Suppressor macrophage (primary cell): ENCODE data around the gene VOPP1.
"Not testable (repeated sequence)": the region's sequence is repeated elsewhere in the genome, so short reads cannot be mapped to it uniquely, and the experiment has no call there.

ENCODE experiments used
- DNase-seq, 4 experiments: peaks; one replicate each; pipeline ENCODE4 v3.0.0-alpha.2; 2020 to 2022

The VOPP1 gene

DNA sequence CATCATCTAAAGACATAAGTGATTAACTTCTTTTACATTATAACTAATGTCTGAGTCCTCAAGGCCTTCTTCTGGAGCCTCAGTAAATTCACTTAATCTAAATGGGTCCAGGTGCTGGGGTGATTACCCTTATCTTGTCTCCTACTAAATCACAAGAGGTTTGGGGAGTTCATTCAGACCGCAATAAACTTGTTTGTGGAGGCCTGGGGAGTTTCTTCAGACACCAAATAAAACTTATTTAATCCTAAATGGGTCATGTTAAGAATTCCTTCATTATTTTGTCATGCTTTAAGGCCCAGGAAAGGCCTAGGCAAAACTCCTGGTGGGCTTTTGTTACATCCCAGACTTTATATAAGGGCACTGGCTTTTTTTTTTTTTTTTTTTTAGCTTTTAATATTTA lies 62.1 kb downstream of the VOPP1 start:
- DNase-seq = not testable (repeated sequence)

DNA sequence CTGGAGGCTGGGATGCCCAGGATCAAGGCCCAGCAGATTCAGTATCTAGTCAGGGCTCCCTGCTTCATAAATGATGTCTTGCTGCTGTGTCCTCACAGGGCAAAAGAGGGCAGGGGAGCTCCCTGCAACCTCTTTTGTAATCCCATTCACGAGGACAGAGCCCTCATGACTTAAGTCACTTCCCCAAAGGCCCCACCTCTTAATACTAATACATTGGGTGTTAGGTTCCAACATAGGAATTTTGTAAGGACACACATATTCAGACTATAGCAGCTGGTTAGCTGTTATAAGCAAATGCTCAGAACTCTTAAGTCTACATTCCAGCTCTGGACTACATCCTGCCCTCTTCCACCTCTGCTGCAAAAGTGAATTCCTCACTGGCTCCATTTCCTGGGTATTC lies 63.0 kb downstream of the VOPP1 start:
- peak; percentile 79 to 93 (median 89) for DNase-seq

DNA sequence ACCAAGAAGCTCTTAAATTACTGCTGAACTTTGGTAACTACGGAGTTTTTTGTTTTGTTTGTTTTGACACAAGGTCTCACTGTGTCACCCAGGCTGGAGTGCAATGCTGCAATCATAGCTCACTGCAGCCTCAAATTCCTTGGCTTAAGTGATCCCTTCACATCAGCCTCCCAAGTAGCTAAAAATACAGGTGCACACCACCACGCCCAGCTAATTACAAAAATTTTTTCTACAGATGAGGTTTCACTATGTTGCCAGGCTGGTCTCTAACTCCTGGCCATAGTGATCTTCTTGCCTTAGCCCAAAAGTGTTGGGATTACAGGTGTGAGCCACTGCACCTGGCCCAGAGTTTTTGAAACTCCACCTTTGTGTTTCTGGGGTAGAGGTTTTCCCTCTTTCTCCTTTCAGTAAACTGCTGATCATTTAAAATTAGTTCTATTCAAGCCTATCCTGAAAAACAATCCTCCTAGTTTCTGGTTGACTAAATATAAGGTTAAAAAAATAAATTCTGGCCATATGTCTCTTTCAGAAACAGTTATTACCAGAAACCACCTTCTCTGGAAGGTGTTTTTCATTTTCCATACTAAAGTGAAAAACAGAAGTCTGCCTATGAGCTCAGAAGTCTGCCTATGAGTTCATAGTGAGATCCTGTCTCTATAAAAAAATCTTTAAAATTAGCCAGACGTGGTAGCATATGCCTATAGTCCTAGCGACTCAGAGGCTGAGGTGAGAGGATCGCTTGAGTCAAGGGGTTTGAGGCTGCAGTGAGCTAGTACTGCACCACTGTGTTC lies 63.9 kb downstream of the VOPP1 start:
- peak in 1 of 4 experiments; percentile 15 for DNase-seq

DNA sequence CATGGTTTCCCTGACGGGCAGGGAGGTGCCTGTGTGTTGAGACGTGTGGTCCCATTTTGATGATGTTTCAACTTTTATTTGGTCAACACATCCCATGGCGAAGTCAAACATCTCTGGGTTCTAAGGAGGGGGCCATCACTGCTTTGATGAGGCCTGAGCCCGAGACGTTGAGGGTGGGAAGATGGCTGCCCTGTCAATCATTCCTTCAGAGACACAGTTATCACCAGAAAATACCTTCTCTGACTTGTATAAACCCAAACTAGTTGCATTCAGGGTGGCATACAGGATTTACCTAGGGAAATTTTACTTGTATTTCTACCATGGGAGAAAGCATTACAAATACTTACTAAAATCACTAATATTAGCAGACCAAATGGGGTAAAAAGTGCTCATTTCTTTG lies 64.6 kb downstream of the VOPP1 start:
- DNase-seq = no peak

DNA sequence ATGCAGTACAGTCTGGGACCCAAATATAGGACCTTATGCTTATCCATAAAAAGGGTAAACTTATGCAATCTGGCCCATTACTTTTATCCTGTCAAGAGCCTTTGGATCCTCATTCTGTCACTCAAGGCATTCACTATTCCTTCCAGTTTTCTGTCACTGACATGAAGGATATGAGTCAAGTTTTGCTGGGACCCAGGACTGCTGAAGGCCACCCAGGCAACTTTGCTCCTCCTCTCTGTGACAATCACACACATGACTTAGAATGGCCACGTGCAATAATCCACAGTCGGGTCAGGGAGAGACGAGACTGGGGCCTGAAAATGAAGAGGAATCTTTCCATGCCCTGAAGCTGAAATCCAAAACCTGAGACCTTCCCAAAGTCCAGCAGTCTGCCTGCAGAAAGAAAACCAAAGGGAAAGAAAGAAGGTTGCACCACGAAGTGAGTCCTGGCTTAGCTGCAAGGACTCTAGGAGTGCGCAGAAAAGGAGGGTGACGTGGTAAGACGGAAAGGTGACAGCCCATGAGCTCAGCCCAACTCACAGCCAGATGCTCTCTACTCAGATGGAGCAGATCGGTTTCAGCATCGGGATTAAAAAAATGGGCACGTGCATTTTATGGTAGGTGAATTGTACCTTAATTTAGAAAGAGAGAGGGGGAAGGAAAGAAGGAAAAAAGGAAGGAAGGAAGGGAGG lies 67.2 kb downstream of the VOPP1 start:
- peak in 1 of 4 experiments; percentile 23 for DNase-seq

DNA sequence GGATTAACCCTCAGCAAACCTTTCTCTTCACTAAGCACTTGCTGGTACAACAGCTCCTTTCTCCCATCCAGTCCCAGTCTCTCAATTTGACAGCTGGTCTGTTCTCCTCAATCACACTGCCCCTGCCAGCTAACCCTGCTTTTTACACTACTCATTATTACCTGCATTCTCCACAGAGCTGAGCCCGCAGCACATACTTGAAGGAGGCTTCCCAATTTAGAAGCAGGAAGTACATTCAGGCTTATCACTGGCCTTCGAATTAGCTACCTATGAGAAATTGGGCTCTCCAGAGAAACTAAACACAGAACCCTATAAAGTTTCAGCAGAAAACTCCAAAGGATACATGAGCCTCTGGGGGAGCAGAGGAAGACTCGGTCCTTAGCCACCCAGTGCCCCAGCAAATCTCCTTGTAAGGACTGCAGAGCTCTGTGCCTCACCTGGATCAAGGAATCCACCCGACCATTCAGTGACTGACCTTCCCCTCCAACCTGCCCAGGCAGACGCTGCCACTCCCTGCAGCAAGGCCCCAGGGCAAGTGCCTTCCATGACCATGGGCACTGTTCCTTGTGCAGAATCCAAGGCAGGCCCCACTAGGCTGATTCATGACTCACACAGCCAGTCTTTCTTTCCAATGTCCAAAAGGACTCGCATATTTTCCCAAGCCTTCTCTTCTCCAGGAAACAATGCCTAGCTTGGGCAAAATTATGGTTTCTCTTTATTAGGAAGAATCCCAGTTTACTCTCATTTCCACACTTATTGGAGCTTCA lies 68.0 kb downstream of the VOPP1 start:
- no peak for DNase-seq

DNA sequence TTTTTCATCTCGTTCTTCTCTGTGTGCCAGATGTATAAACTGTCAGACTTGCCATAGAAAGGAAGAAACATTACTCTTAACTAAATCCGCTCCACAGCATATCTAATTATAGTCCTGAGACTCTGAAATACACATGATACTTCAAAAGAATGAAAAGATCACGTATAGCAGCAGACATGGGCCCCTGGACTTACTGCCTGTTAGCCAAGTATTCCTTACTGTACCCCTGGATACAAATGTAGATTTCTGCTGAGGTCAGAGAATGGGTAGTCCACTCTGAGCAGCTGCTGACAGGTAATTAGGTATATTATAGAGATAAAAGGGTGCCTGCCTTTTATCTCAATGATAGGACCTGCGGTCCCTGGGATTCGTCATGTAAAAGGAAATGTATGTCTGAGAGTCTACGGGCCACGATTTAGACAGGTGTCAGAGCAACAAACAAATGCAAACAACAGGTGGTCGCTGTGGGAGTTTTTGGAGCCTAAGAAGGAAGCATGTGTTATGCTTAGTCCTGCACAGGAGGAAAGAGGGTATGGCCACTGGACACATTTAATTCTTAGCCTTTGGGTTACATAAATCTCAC lies 69.4 kb downstream of the VOPP1 start:
- DNase-seq = no peak

DNA sequence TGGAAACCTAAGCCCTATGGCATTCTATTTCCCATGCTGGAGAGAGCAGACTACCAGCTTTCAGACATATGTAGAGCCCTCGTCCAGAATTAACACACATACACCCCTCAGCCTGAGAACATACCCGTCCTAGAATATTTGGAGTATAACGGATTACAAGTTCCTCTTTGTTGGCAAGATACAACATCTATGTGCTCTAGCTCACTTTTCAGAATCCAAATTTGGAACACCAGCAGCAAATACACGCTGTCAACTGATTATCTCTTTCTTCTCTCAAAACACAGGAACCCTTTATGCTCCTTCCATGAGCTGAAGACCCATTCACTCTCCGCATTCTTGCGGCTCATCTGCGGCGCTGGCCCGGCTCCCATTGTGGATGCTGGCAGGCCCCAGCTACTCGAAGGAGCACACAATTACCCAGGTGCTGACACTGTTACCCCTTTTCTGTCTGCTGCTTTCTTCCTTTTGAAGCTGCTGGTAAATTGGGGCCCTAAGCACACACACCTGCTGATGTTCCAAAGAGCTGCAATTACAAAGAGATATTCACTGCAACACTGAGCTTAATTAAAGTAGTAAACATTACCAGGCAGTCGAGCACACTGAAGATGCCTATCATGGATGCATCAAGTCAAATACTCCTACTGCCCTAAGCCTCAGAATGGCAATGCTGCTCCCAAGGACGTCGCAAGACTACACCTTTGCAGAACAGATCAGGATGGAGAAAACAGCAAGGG lies 70.0 kb downstream of the VOPP1 start:
- DNase-seq = no peak

DNA sequence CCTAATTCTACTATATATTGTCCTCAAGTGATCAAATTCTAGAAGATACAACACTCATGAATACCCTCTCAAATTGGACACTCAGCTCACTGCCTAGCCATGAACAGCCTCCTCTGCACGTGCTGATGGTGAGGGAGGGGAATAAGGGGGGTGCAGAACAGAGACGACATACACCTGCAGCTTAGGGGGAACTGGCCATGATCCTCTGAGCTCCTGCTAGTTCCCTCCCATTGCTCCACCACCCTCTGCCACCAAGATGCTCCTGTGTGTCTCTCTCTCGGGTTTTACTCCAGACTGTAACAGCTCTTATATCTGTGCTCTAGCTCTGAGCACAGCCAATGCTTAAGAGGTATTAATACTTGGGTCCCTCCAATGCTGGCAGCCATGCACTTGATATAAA lies 70.7 kb downstream of the VOPP1 start:
- DNase-seq = no peak

DNA sequence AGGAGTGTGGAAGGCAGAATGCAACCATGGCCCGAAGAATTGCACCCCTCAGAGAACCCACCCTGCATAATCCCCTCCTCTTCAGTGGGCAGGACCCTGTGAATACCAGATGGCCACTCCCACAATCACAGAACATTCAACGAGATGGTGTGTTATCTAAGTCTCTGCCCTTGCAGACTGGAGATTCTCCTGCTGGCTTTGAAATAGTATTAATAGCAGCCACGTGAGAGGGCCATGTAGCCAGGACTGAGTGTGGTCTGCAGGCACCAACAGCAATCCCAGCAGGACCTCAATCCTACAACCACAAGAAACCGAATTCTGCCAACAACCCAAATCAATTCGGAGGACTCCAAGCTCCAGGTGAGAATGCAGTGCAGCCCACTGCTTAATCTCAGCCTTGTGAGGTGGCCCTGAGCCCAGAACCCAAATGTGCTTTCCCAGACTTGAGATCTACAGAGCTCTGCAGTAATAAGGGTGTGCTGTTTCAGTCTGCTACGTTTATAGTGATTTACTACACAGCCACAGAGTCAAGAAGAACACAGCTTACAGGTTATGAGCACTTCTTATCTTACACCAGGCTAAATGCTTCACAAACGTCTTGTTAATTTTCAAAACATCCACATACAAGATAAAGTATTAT lies 72.1 kb downstream of the VOPP1 start:
- DNase-seq = no peak

DNA sequence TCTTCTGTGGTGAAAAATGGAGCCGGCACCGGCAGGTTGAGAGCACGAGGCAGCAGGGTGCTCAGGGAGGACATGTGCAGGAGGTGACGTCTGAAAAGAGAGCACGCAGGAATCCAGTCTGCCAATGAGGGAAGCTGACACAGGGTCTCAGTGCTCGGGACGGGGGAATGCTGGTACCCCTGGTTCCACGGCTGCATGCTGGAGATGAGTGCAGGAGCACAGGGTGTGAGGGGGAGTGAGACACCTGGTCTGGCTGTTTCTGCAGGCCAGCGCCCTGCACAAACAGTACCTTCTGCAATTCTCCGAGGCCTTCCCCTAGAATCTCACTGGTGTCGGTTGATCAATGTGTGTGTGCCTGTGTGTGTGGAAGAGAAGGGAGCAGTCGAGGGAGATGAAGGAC lies 72.7 kb downstream of the VOPP1 start:
- DNase-seq = no peak

DNA sequence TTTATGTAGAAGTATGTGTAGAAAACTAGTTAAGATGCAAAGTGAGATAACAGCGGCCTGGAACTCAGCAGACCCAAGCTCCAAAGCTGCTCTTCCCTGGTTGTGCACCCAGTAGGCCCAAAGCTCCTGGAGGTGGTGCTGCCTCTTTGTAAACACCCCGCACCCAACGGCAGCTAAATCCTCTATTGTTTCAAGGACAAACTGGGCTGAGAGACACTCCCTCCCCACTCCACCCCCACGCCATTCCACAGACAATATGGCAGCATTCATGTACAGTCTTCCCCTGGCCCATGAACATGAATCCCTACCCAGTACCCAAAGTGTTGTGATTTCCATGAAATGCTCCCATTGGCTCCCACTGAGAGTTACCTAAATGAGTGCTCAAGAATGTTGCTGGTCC lies 73.5 kb downstream of the VOPP1 start:
- no peak for DNase-seq

DNA sequence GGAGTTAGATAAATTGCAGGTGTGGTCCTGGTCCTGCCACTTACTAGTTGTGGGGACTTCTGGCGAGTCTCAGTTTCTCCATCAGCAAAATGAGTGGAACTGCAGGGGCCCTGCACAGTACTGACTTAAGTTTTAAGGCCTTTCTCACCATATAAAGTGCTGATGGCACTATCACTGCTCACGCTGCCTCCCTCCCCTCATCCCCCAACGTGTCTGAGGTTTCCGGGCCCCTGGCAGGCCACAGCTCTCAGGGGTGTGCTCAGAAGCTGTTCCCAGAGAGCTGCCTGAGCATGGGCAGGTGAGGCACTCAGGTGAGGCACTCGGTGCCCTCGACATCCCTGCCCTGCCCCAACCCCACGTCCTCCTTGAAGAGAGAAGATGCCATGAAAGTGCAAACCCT lies 74.2 kb downstream of the VOPP1 start:
- DNase-seq = no peak

DNA sequence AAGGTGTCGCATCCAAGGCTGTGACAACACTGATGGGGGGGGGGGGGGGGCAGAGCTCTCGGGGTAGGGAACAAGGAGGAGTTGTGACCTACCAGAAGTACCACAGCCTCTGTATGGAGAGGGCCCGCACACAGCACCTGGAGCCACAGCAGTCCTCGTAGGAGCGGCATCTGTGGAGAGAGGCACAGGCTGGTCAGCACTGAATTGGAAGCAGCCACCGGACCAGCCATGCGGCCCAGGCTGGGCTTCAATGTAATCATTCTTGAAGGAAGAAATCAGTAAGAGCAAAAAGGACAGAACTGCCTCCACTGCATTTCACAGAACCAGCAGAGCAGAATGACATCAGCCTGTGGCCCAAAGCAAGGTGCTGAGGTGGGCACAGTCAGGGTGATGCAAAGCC lies 74.8 kb downstream of the VOPP1 start:
- DNase-seq = no peak

DNA sequence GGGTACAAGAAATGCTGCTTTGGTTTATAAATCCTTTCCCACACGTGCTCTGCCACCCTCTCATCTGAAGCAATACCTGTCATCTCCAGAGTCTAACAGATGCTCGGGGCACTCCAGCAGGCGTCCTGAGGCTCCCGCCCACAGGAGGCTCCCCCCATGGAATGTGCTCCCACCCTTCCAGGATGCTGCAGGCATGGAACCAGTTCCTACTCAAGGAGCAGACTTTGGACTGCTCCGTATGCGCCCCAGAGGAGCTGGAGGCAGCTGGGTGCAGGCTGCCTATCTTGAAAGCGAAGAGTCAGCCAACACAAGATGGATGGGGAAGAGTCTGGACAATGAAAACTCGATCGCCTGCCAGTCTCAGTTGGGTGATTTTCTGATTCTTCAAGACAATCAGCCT lies 75.4 kb downstream of the VOPP1 start:
- DNase-seq = no peak

DNA sequence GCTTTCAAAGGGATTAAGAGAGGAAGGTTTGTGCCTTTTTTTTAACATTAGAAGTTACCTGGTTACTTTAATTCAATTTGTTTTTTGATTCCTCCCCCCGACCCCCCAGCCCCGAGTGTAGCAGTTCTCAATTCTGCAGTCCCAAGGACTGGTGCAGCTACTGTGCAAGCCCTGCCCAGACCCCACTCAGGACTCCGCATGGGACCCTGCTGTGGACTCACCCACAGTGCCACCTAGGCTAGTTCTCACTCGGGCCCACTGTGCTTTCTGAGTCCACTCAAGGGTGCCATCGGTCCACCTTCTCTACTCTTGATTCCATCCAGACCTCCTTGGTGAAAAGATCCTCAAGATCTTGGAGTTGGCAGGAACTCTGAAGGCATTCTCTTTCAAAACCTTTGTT lies 77.4 kb downstream of the VOPP1 start:
- no peak for DNase-seq

DNA sequence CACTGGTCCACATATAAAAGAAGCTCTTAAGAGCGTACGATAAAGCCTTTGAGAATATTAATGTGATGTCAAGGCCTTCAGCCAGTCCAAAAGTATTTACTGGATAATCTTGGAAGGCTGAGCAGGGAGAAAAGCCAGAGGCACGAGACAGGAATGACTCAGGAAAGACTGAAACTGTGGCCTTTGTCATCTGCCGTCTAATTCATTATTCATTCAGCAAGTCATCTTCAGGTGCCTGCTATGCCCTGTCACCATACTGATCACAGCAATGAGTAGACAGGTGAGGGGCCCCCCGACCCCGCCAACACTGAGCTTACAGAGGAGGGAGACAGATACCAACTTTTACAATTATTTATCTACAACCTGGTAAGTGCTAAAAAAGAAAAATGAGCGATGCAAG lies 78.9 kb downstream of the VOPP1 start:
- no peak for DNase-seq

DNA sequence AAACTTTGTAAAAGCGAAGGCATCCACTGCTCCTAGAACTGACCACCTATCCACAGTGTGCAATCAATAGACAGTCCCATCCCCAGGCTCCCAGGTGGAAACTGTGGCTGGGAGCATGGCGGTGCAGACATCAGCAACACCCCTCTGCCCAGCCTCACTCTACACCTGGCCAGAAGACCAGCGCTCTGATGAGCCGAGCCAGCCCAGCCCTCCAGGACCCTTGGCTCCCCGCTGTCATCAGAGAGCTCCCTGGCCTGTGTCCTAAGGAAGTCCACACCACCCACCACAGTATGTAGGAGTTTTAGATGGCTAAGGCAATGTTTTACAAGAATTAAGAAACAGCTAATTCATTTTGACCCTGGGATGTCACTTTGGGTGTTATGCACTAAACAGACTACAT lies 81.0 kb downstream of the VOPP1 start:
- peak in 3 of 4 experiments; percentile 8 to 20 (median 19) for DNase-seq

DNA sequence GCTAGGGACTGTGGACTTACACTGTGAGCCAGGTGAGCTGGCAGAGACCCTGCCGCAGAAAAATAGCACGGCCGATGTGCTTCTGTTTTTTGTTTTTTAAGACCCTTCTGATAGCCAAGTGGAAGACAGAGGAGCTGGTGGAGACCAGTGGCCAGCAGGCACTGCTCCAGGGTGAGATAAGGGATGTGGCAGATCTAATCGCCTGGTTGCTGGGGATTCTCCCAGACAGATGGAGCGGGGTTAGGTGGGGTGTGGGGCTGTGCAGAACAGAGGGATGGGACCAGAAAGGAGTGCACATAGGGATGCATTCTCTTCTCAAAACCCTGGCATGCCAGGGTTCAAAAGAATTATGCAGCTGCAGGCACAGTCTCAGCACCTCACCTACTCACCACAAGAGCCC lies 82.2 kb downstream of the VOPP1 start:
- no peak for DNase-seq

DNA sequence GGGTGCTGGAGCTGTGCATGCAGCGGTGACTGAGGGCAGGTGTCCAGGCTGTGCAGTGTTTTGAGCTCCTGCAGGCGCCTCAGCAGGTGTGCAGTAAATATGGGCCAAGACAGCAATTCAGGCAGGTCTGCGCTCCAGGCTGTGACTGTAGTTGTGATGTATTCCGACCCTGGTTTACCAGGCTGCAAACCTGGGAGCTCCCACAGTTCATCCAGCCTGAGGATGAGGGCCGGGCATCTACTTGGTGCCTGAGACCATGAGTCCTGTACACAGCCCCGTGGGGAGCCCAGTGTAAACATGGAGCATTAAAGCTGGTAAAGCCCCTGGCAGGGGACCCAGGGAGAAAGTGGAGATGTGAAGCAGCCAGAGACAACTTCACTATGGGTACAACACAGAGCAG lies 82.8 kb downstream of the VOPP1 start:
- no peak for DNase-seq

DNA sequence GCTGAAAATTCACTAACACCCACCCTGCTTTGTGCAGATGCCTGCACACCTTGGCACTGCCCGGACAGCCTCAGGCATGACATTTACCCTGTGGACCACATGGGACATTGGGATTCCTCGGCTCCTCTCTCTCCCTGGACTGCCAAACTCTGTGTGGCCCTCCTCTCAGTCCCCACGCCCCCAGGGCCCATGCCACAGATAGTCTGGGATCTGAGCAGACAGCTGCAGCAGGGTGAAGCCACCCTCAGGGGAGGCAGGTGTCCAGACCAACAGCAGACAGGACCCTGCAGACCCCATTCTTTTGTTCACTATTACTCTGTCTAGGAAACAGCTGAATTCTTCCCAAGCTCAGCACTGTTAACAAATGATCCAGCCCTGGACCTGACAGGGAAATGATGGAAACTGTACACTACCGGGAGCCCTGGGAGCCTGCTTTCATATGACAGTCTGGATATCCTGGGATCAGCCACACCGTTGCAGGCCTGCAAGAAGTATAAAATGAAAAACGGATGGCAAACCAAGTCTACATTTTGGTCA lies 83.4 kb downstream of the VOPP1 start:
- DNase-seq = no peak

DNA sequence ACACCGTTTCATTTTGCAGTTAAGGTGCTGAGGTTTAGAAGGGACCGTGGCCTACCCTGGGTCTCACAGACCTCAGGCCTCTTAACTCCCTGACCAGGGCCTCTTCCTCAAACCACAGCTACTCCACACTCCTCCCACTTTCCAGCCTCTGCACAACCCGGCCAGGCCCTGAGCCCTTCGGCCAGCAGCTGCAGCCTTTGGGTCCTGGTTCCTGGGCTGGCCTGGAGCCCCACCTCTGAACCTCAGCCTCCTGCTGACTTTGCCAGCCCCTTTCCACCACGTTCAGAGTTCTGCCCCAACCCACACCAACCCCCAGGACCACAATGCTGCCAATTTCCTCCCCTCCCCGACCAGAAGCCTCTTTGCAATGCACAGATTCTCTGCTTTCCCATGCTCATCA lies 84.1 kb downstream of the VOPP1 start:
- DNase-seq = peak in 2 of 4 experiments; percentile 14 to 42
